ENCODE measurements around the gene IFT43. TPM values are rescaled to one million over a fixed set of nuclear protein-coding genes. Genes with fewer than 3 reads are reported as not detected.
A peak's percentile ranks its signal among the peaks of the same experiment; 100 is the strongest.

Gene IFT43
- polyA plus RNA-seq, 1 experiment = 58.9 TPM

GRCh38 chr14:75982266-75983018 is 3.1 kb upstream of the IFT43 start:
- CTCF ChIA-PET = interaction anchor here (0.6 to 13.4 kb wide), 38 partner anchors 11 to 405 kb away, joined by 3 to 296 read pairs (median 4); no protein-coding TSS in a partner anchor
- TF ChIP-seq, protein P1, sequence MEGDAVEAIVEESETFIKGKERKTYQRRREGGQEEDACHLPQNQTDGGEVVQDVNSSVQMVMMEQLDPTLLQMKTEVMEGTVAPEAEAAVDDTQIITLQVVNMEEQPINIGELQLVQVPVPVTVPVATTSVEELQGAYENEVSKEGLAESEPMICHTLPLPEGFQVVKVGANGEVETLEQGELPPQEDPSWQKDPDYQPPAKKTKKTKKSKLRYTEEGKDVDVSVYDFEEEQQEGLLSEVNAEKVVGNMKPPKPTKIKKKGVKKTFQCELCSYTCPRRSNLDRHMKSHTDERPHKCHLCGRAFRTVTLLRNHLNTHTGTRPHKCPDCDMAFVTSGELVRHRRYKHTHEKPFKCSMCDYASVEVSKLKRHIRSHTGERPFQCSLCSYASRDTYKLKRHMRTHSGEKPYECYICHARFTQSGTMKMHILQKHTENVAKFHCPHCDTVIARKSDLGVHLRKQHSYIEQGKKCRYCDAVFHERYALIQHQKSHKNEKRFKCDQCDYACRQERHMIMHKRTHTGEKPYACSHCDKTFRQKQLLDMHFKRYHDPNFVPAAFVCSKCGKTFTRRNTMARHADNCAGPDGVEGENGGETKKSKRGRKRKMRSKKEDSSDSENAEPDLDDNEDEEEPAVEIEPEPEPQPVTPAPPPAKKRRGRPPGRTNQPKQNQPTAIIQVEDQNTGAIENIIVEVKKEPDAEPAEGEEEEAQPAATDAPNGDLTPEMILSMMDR (IDR thresholded peaks at IDR 0.05; ENCODE audit: insufficient read depth, low read depth, low read length) = peak; percentile 72
- H3K36me3 ChIP-seq (ENCODE audit: control insufficient read depth, insufficient read depth, low read length) = no peaks in the 10 kb centered on the region
- POLR2A ChIA-PET = interaction anchor here (0.6 to 1.3 kb wide), 3 partner anchors 24 to 275 kb away, joined by 3 to 4 read pairs (median 3); no protein-coding TSS in a partner anchor
- peak overlapping the region; percentile 54 for H3K4me3 ChIP-seq (ENCODE audit: low read depth, low read length)
- H3K27me3 ChIP-seq (ENCODE audit: control insufficient read depth, insufficient read depth, low read length) = no peaks in the 10 kb centered on the region
- no peak for DNase-seq (ENCODE audit: low read depth)

GRCh38 chr14:75983019-75983358 is 2.6 kb upstream of the IFT43 start:
- Histone ChIP-seq H3K27me3 (ENCODE audit: control insufficient read depth, insufficient read depth, low read length) (no peaks in the 10 kb centered on the region), H3K36me3 (ENCODE audit: control insufficient read depth, insufficient read depth, low read length) (no peaks in the 10 kb centered on the region), H3K4me3 (ENCODE audit: low read depth, low read length) (peak overlapping the region; percentile 54)
- ChIA-PET CTCF (interaction anchor here (0.6 to 13.4 kb wide), 33 partner anchors 11 to 406 kb away, joined by 3 to 296 read pairs (median 4); no protein-coding TSS in a partner anchor), POLR2A (interaction anchor here (0.6 to 1.3 kb wide), 3 partner anchors 23 to 275 kb away, joined by 3 to 4 read pairs (median 3); no protein-coding TSS in a partner anchor)
- TF ChIP-seq, protein P1 (IDR thresholded peaks at IDR 0.05; ENCODE audit: insufficient read depth, low read depth, low read length) = no peak
- no peak for DNase-seq (ENCODE audit: low read depth)

DNA sequence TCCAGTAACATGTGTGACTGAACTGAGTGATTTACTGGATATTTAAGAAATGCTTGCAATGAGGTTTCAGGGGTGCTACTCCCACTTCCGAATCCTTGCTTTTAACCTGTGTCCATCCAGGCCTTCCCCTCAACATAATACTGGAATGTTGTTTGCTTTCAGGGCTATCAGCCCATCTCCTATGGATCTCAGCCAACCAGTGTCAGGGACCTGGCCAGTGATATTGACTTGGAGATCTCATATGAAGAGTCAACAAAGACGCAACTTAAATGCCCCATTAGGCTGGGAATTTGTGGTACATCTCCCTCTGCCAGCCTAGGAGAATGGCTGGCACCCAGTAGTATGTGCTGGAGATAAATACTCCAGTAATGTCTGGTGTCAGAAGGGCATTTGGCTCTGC is 889 bp upstream of the IFT43 start:
- Histone ChIP-seq H3K4me3 (ENCODE audit: low read depth, low read length) (no peak overlapping the region), H3K27me3 (ENCODE audit: control insufficient read depth, insufficient read depth, low read length) (no peaks in the 10 kb centered on the region), H3K36me3 (ENCODE audit: control insufficient read depth, insufficient read depth, low read length) (peaks cover 1% of the 10 kb centered on the region; the same call in 1 of the 2 replicates)
- DNase-seq (ENCODE audit: low read depth) = no peak
- POLR2A ChIA-PET = no interaction called here
- TF ChIP-seq, protein P1 (IDR thresholded peaks at IDR 0.05; ENCODE audit: insufficient read depth, low read depth, low read length) = no peak
- CTCF ChIA-PET = interaction anchor here (1.1 to 13.4 kb wide), 4 partner anchors 76 to 274 kb away, joined by 3 to 296 read pairs (median 82); no protein-coding TSS in a partner anchor

DNA sequence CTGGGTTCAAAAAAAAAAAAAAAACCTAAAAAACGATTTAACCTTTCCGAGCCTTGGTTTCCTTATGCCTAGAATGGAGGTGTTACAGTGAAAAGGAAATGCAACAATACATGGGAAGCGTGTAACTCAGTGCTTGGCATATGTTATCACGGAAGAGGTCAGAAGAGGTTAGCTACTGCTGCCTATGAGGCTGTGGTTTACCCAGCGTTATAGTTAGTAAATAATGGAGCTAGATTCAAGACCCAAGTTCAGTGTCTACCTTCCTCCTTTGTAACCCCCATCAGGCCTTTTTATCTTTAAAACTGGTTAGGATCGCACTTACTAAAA is 839 bp downstream of the IFT43 start:
- Histone ChIP-seq H3K4me3 (ENCODE audit: low read depth, low read length) (peak overlapping the region; percentile 90), H3K36me3 (ENCODE audit: control insufficient read depth, insufficient read depth, low read length) (peaks cover 3% of the 10 kb centered on the region), H3K27me3 (ENCODE audit: control insufficient read depth, insufficient read depth, low read length) (no peaks in the 10 kb centered on the region)
- DNase-seq (ENCODE audit: low read depth) = no peak
- ChIA-PET CTCF (no interaction called here), POLR2A (no interaction called here)
- TF ChIP-seq, protein P1 (IDR thresholded peaks at IDR 0.05; ENCODE audit: insufficient read depth, low read depth, low read length) = no peak

DNA sequence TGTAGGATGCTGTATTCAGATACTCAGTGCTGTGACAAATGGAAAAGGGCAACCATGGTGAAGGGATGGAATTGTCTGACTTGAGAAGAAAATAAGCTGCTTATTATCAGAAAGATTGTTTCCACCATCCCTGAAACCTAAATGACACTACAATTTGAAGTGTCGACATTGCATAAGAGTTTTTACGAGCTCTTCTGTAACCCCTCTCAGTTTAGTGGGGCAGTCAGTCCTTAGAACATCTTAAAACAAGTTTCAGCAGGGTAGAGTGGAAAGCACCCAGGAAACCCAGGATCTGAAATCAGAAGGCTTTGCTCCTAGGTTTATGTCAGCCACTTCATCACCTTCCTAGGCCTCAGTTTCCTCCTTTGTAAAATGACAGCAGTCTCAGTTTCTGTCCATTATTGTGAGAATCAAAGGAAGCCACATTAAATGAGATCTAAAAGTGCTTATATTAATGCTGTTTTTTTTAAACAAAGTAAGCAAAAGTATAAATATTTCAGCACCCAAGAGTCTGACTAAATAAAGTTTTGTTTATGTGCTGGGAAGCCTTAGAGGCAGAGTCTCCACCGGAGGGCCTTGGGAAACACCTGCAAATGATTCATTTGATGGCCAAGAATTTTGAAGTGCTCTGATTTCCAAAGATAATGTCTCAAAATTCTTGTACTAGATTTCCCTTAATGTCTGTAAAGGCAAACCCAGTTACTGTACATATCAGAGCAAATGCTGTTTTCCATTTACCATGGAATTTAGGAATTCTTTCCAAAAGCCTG is 1.8 kb downstream of the IFT43 start:
- no peak for DNase-seq (ENCODE audit: low read depth)
- TF ChIP-seq, protein P1 (IDR thresholded peaks at IDR 0.05; ENCODE audit: insufficient read depth, low read depth, low read length) = no peak
- ChIA-PET POLR2A (no interaction called here), CTCF (interaction anchor here (1.0 to 1.1 kb wide), 2 partner anchors 81 to 276 kb away, joined by 3 to 4 read pairs; no protein-coding TSS in a partner anchor)
- H3K36me3 ChIP-seq (ENCODE audit: control insufficient read depth, insufficient read depth, low read length) = peaks cover 3% of the 10 kb centered on the region
- no peak overlapping the region for H3K4me3 ChIP-seq (ENCODE audit: low read depth, low read length)
- no peaks in the 10 kb centered on the region for H3K27me3 ChIP-seq (ENCODE audit: control insufficient read depth, insufficient read depth, low read length)
